Hepatocyte (in vitro differentiated cells): Measurements from ENCODE around the gene CPB1.

Experiments used
- EZH2 ChIP-seq: fragments of 200-600 bp; sonication (generic); IDR thresholded peaks from 2 replicates; pipeline ENCODE4 v1.6.1; 2016; ENCODE audit warnings: antibody characterized with exemption, mild to moderate bottlenecking, borderline replicate concordance
- TF ChIP-seq, protein P1 (sequence below): fragments of 200-600 bp; sonication (generic); IDR thresholded peaks from 2 replicates; pipeline ENCODE4 v1.5.1; 2016; ENCODE audit warnings: antibody characterized with exemption, mild to moderate bottlenecking; ENCODE audit not compliant: poor library complexity

GRCh38 chr3:148790851-148791735 lies 36.5 kb upstream of the CPB1 start:
- TF ChIP-seq, protein P1, sequence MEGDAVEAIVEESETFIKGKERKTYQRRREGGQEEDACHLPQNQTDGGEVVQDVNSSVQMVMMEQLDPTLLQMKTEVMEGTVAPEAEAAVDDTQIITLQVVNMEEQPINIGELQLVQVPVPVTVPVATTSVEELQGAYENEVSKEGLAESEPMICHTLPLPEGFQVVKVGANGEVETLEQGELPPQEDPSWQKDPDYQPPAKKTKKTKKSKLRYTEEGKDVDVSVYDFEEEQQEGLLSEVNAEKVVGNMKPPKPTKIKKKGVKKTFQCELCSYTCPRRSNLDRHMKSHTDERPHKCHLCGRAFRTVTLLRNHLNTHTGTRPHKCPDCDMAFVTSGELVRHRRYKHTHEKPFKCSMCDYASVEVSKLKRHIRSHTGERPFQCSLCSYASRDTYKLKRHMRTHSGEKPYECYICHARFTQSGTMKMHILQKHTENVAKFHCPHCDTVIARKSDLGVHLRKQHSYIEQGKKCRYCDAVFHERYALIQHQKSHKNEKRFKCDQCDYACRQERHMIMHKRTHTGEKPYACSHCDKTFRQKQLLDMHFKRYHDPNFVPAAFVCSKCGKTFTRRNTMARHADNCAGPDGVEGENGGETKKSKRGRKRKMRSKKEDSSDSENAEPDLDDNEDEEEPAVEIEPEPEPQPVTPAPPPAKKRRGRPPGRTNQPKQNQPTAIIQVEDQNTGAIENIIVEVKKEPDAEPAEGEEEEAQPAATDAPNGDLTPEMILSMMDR = no peak
- no peak for TF ChIP-seq EZH2
